Vagina (tissue), 2 donors: Measurements from ENCODE around the gene DENND2C. TPM values are rescaled to one million over a fixed set of nuclear protein-coding genes. Genes with fewer than 3 reads are reported as not detected.

Experiments
- DNase-seq, 2 donors: peaks; one replicate each; pipeline ENCODE4 v3.0.0-alpha.2; 2017; ENCODE audit errors: extremely low spot score in 2 of 2
- H3K27ac ChIP-seq: fragments of 200-600 bp; sonication (generic); one replicate; pipeline ENCODE4 v1.5.1; 2019
- H3K27me3 ChIP-seq: fragments of 200-600 bp; sonication (generic); one replicate; pipeline ENCODE4 v1.5.1; 2019
- H3K36me3 ChIP-seq, 2 donors: fragments of 200-600 bp; sonication (generic); one replicate each; pipeline ENCODE4 v1.5.1; 2017 to 2019
- H3K4me1 ChIP-seq: fragments of 200-600 bp; sonication (generic); one replicate; pipeline ENCODE4 v1.5.1; 2019
- H3K4me3 ChIP-seq, 2 donors: fragments of 200-600 bp; sonication (generic); 1 replicate in 1 of 2; 2 replicates in 1 of 2; pipeline ENCODE4 v1.5.1; 2016 to 2019
- H3K9me3 ChIP-seq: fragments of 200-600 bp; sonication (generic); one replicate; pipeline ENCODE4 v1.5.1; 2019
- CTCF ChIP-seq, 3 experiments: fragments of 450-650 bp in 2 of 3; fragments of 200-600 bp in 1 of 3; sonication (generic) in 1 of 3; IDR thresholded peaks; one replicate each; pipeline ENCODE4 v1.5.1; 2017 to 2019; ENCODE audit warnings: antibody characterized with exemption in 3 of 3, mild to moderate bottlenecking in 2 of 3, moderate library complexity in 2 of 3
- POLR2A ChIP-seq, 2 donors: fragments of 450-650 bp; IDR thresholded peaks; one replicate each; pipeline ENCODE4 v1.6.1; 2017; ENCODE audit warnings: antibody characterized with exemption in 2 of 2, mild to moderate bottlenecking in 2 of 2, moderate library complexity in 2 of 2
- POLR2AphosphoS5 ChIP-seq, 2 donors: sonication (generic); formaldehyde crosslinking; IDR thresholded peaks; one replicate each; pipeline ENCODE4 v1.9.0; 2017; ENCODE audit warnings: antibody characterized with exemption in 2 of 2, mild to moderate bottlenecking in 2 of 2, low read depth in 1 of 2; ENCODE audit not compliant: insufficient read depth in 1 of 2
- intact Hi-C: fragments of 100-400 bp; cut with DNase I; formaldehyde crosslinking; loops from one replicate; pipeline ENCODE4 v1.15.1; 2023
- total RNA-seq: library from RNA; depleted of rRNA; stranded (reverse); fragments of >200 nt; gene quantifications from one replicate; pipeline ENCODE4 v1.2.3, GENCODE V29; 2016

DENND2C gene
- total RNA-seq, 1 donor from 2014 or later: 25.5 TPM

DNA sequence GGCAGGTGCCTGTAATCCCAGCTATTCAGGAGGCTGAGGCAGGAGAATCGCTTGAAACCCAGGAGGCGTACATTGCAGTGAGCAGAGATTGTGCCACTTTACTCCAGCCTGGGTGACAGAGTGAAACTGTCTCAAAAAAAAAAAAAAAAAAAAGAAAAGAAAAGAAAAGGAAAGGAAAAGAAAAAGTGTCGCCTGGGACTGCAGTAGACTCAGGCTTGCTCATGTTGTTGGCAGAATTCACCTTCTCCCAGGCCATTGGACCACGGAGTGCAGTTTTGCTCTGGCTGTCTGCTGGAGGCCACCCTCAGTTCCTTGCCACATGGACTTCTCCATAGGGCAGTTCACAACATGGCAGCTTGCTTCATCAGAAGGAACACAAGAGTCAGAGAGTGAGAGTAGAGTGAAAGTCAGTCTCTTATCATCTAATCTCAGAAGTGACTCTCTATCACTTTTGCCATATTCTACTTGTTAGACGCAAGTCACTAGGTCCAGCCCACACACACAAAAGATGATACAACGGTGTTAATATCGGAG lies 117.7 kb downstream of the DENND2C start:
- H3K27ac ChIP-seq: no peak overlapping the region
- H3K36me3 ChIP-seq: no peaks in the 10 kb centered on the region
- DNase-seq: no peak
- H3K4me3 ChIP-seq: no peak overlapping the region
- H3K4me1 ChIP-seq: no peaks in the 10 kb centered on the region
- H3K9me3 ChIP-seq: no peaks in the 10 kb centered on the region
- intact Hi-C loops: no loop called here
- TF ChIP-seq POLR2A (IDR thresholded peaks at IDR 0.05) (no peak), CTCF (IDR thresholded peaks at IDR 0.05) (no peak), POLR2AphosphoS5 (IDR thresholded peaks at IDR 0.05; ENCODE audit: insufficient read depth in 1 of 2, low read depth in 1 of 2) (no peak)
- no peaks in the 10 kb centered on the region for H3K27me3 ChIP-seq

DNA sequence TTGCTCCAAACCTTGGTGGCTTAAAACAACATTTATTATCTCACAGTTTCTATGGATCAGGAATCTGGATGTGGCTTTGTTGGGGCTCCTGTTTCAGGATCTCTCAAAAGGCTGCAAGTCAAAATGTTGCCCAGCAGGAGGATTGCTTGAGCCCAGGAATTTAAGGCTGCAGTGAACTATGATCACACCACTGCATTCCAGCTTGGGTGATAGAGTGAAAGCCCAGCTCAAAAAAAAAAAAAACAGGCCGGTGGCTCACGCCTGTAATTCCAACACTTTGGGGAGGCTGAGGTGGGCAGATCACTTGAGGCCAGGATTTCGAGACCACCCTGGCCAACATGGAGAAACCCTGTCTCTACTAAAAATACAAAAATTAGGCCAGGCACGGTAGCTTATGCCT lies 118.4 kb downstream of the DENND2C start:
- Histone ChIP-seq H3K27me3 (no peaks in the 10 kb centered on the region), H3K4me1 (no peaks in the 10 kb centered on the region), H3K36me3 (no peaks in the 10 kb centered on the region), H3K9me3 (no peaks in the 10 kb centered on the region), H3K4me3 (no peak overlapping the region), H3K27ac (no peak overlapping the region)
- DNase-seq: no peak
- TF ChIP-seq POLR2AphosphoS5 (IDR thresholded peaks at IDR 0.05; ENCODE audit: insufficient read depth in 1 of 2, low read depth in 1 of 2): no peak
- no peak for TF ChIP-seq CTCF (IDR thresholded peaks at IDR 0.05)
- no peak for TF ChIP-seq POLR2A (IDR thresholded peaks at IDR 0.05)
- intact Hi-C loops: no loop called here

- no peak overlapping the region for H3K4me3 ChIP-seq
- H3K27ac ChIP-seq: no peak overlapping the region
- TF ChIP-seq POLR2AphosphoS5 (IDR thresholded peaks at IDR 0.05; ENCODE audit: insufficient read depth in 1 of 2, low read depth in 1 of 2) (no peak), POLR2A (IDR thresholded peaks at IDR 0.05) (no peak), CTCF (IDR thresholded peaks at IDR 0.05) (no peak)
- H3K27me3 ChIP-seq: no peaks in the 10 kb centered on the region
- H3K36me3 ChIP-seq: no peaks in the 10 kb centered on the region
- no peaks in the 10 kb centered on the region for H3K9me3 ChIP-seq
- no peaks in the 10 kb centered on the region for H3K4me1 ChIP-seq
- intact Hi-C loops: no loop called here
- DNase-seq: no peak
Observed at GRCh38 chr1:114550336-114550735, 119.5 kb downstream of the DENND2C start.

- no peak overlapping the region for H3K4me3 ChIP-seq
- H3K27me3 ChIP-seq: no peaks in the 10 kb centered on the region
- intact Hi-C loops: no loop called here
- H3K9me3 ChIP-seq: no peaks in the 10 kb centered on the region
- TF ChIP-seq CTCF (IDR thresholded peaks at IDR 0.05): no peak
- no peak for TF ChIP-seq POLR2AphosphoS5 (IDR thresholded peaks at IDR 0.05; ENCODE audit: insufficient read depth in 1 of 2, low read depth in 1 of 2)
- no peak for TF ChIP-seq POLR2A (IDR thresholded peaks at IDR 0.05)
- no peak overlapping the region for H3K27ac ChIP-seq
- H3K36me3 ChIP-seq: no peaks in the 10 kb centered on the region
- no peaks in the 10 kb centered on the region for H3K4me1 ChIP-seq
- no peak for DNase-seq
Observed at GRCh38 chr1:114549137-114549536, 120.7 kb downstream of the DENND2C start.

GRCh38 chr1:114547076-114547475 lies 122.8 kb downstream of the DENND2C start:
- Histone ChIP-seq H3K4me1 (no peaks in the 10 kb centered on the region), H3K36me3 (no peaks in the 10 kb centered on the region), H3K4me3 (no peak overlapping the region), H3K9me3 (no peaks in the 10 kb centered on the region), H3K27ac (no peak overlapping the region), H3K27me3 (no peaks in the 10 kb centered on the region)
- intact Hi-C loops: no loop called here
- DNase-seq: no peak
- no peak for TF ChIP-seq CTCF (IDR thresholded peaks at IDR 0.05)
- no peak for TF ChIP-seq POLR2AphosphoS5 (IDR thresholded peaks at IDR 0.05; ENCODE audit: insufficient read depth in 1 of 2, low read depth in 1 of 2)
- TF ChIP-seq POLR2A (IDR thresholded peaks at IDR 0.05): no peak
